NCI-H748 (cell line): ENCODE results near the gene CXCL9.
"Not testable (repeated sequence)": the region's sequence is repeated elsewhere in the genome, so short reads cannot be mapped to it uniquely, and the experiment has no call there.

Experiments
- DNase-seq: peaks from one replicate; lab custom pipeline; 2025; ENCODE audit not compliant: unreplicated experiment; lab: John Stamatoyannopoulos, UW

Gene CXCL9

GRCh38 chr4:76012388-76012801, 5.1 kb upstream of the CXCL9 start:
- DNase-seq = no peak

- DNase-seq = no peak
Measured at GRCh38 chr4:76011700-76012387, 4.5 kb upstream of the CXCL9 start.

- DNase-seq = no peak
Measured at GRCh38 chr4:76011018-76011670, 3.8 kb upstream of the CXCL9 start.

GRCh38 chr4:76010576-76010975, 3.3 kb upstream of the CXCL9 start:
- DNase-seq = no peak

GRCh38 chr4:76009311-76009710, 2.0 kb upstream of the CXCL9 start:
- no peak for DNase-seq

- no peak for DNase-seq
Measured at GRCh38 chr4:76003620-76004019, 3.7 kb downstream of the CXCL9 start.

GRCh38 chr4:76003035-76003434, 4.3 kb downstream of the CXCL9 start:
- DNase-seq = no peak

GRCh38 chr4:76002176-76002575, 5.1 kb downstream of the CXCL9 start:
- peak; percentile 52 for DNase-seq

GRCh38 chr4:76001700-76002099, 5.6 kb downstream of the CXCL9 start:
- no peak for DNase-seq

- no peak for DNase-seq
Measured at GRCh38 chr4:76000279-76000678, 7.0 kb downstream of the CXCL9 start.

- not testable (repeated sequence) for DNase-seq
Measured at GRCh38 chr4:75998525-75999147, 8.7 kb downstream of the CXCL9 start.

GRCh38 chr4:75997946-75998345, 9.4 kb downstream of the CXCL9 start:
- DNase-seq = no peak

GRCh38 chr4:75997081-75997480, 10.2 kb downstream of the CXCL9 start:
- DNase-seq = no peak

GRCh38 chr4:75995727-75996126, 11.6 kb downstream of the CXCL9 start:
- DNase-seq = peak; percentile 66

GRCh38 chr4:75992462-75992861, 14.8 kb downstream of the CXCL9 start:
- DNase-seq = no peak

- peak; percentile 23 for DNase-seq
Measured at GRCh38 chr4:75989846-75990528, 17.3 kb downstream of the CXCL9 start.

- DNase-seq = no peak
Measured at GRCh38 chr4:75985116-75985515, 22.2 kb downstream of the CXCL9 start.

GRCh38 chr4:75980576-75980975, 26.7 kb downstream of the CXCL9 start:
- no peak for DNase-seq

- DNase-seq = no peak
Measured at GRCh38 chr4:75976177-75976576, 31.1 kb downstream of the CXCL9 start.

GRCh38 chr4:75973766-75974165, 33.5 kb downstream of the CXCL9 start:
- no peak for DNase-seq

- DNase-seq = no peak
Measured at GRCh38 chr4:75968084-75968483, 39.2 kb downstream of the CXCL9 start.

- no peak for DNase-seq
Measured at GRCh38 chr4:75963558-75963957, 43.8 kb downstream of the CXCL9 start.
